Measurements from ENCODE around the gene PPP1R14C.

DNA sequence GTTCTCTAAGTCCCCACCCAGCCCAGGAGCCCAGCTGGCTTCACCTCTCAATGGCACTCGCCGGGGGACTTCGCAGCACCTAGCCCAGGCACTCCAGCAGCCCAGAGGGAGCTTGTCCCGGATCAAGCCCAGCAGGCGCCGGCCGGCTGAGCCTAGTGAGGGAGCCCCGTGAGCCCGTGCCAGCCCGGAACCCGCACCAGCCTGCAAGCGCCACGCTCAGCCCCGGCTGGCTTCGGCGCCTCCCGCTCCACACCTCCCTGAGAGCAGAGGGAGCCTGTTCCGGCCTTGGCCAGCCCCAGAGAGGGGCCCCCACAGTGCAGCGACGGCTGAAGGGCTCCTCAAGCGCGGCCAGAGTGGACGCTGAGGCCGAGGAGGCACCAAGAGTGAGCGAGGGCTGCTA lies 27.1 kb upstream of the PPP1R14C start:
- TF ChIP-seq EZH2phosphoT487 (IDR thresholded peaks at IDR 0.05; ENCODE audit: insufficient read depth, low read depth) (no peak), EZH2 (IDR thresholded peaks at IDR 0.05; ENCODE audit: insufficient read depth, poor library complexity, severe bottlenecking) (no peak)

All from GM23248 (cell line).